GM12878 (cell line): ENCODE results near the gene PALS1.

Source experiments
- BHLHE40 ChIP-seq, 2 experiments: fragments of 450-650 bp in 1 of 2; IDR thresholded peaks; 2 replicates each; pipeline ENCODE4 v1.6.1; 2011 to 2017; ENCODE audit warnings: low read depth in 2 of 2, borderline replicate concordance in 1 of 2, improper control_type of control experiment in 1 of 2, low read length in 1 of 2, mild to moderate bottlenecking in 1 of 2
- MEF2A ChIP-seq: IDR thresholded peaks from 2 replicates; pipeline ENCODE4 v1.6.1; 2011; ENCODE audit warnings: low read depth, mild to moderate bottlenecking, low read length, moderate library complexity; ENCODE audit not compliant: insufficient read depth

DNA sequence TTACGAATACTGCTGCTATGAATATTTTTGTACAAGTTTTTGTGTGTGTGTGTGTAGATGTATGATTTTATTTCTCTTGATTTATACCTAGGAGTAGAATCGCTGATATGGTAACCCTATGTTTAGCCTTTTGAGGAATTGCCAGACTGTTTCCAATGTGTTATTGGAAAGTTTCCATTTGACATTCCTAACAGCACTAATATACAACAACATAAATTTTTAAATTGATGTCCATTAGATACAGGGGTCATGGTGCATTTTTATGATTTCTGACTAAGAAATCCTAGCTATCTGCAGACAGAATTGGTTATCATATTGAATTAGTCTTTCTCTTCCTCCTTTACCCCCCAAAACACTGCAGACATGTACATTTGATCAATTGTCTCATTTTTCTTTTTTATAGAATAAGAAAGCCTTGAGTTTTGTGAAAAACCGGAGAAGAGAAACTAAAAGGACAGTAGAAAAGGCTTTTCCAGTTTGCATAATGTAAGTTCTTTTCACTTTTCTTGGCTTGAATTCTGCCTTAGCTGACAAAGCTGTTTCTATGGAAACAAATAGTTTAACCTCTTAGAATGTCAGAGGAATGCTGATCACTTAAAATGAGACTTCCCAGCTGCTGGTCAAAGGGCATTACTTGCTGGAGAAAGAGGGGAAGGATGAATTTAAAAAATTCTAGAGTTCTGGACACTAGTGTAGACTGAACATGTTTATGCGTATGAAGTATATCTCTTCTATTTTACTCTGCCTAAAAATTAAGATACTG is 28.2 kb downstream of the PALS1 start:
- no peak for TF ChIP-seq BHLHE40 (IDR thresholded peaks at IDR 0.05; ENCODE audit: borderline replicate concordance in 1 of 2, low read depth in 2 of 2, low read length in 1 of 2)
- TF ChIP-seq MEF2A, result no peak
